ENCODE results near the gene RFPL3.
"Not testable (repeated sequence)": the region's sequence is repeated elsewhere in the genome, so short reads cannot be mapped to it uniquely, and the experiment has no call there.

RFPL3 gene

DNA sequence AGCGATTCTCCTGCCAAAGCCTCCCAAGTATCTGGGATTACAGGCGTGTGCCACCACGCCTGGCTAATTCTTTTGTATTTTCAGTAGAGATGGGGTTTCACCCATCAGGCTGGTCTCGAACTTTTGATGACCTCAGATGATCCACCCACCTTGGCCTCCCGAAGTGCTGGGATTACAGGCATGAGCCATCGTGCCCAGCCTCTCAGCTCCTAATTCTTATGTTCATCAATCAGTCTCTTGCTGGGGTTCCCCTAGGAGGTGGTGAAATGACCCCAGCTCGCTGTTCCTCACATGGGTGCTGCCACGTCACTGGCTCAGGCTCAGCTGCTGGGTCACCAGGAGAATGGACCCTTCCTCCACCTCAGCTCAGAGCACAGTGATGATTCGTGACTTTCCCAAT is at the start of gene RFPL3:
Gene RFPL3, plus strand, starts transcription at position 301 of the 400 bp plus-strand sequence. CDS start 205 bp downstream, outside the sequence.
- not testable (repeated sequence) for DNase-seq

DNA sequence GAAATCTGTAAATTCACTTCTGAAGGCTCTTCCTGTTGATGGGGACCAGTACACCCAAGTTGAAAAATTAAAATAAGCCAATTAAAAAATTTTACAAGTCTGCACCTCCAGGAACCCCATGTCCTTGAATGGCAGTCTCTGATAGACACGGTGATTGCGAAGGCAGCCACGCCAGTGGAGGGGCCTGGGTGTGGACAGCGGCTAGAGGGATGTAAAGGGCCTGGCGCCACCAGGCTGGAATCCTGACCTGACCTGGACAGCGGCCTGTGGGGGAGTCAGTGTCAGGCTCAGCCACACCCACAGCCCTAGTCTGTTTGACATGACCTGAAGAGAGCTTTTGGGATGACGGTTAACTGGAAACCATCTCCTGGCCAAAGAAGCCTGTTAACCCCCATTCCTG is 49.5 kb upstream of the RFPL3 start:
- no peak for DNase-seq

DNA sequence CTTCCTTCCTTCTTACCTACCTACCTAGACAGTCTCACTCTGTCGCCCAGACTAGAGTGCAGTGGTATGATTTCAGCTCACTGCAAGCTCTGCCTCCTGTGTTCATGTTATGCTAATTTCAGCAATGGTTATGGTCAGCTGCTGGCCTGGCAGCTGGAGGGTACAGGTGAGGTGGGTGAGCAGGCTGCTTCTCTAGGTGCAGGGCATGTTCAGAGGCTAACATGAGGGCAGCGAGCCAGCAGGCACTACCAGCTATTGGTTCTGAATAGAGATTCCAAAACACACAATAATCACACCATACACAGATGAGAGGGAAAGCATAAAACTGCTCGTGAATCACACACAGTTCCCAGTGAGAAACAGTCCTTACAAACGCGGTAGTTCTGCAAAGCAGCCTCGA is 48.7 kb upstream of the RFPL3 start:
- no peak for DNase-seq

DNA sequence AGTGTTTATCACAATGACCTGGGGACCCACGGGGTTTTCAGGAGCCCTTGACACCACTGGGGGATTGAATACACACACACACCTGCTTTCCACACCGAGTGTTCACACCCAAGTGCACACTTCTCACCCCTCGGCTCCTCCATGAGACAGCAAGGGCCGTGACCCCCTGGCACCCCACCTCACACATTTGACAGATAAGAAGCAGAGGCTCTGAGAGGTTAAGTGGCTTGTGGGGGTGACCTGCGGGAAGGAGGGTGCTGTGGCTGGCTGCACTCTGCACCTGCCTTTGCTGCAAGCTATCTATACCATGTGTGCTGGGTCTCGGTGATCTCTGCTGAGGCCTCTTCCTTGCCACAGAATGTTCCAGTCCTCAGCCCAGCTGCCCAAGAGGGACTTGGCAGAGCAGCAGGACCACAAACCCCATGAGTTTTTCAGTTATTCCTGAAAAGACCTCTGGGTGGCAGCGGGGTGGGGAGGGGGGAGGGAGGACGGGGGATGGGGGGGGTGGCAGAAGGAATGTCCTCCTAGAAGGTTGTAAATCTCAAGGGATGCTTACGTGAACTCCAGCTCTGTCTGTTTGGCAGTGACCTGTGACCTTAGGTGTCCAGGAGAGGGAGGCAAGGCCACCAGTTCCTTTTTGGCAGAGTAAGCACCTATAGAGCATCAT is 47.9 kb upstream of the RFPL3 start:
- DNase-seq = no peak

DNA sequence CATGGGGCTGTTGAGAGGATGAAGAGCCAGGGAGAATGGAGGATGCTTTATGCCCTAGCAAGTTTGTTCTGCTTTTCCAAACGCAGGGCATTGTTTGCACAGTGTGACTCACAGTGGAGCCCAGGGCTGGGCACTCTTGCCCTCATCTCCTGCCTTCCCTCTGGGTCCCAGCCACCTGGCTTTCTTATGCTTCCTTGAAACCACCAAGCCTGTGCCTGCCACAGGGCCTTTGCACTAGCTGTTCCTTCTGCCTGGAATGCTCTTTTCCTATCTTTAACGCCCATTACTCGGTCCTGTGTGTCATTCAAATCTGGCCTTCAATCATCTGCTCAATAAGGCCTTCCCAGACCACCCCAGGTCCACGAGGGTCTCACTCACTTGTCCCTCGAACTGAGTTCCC is 46.9 kb upstream of the RFPL3 start:
- DNase-seq = no peak

DNA sequence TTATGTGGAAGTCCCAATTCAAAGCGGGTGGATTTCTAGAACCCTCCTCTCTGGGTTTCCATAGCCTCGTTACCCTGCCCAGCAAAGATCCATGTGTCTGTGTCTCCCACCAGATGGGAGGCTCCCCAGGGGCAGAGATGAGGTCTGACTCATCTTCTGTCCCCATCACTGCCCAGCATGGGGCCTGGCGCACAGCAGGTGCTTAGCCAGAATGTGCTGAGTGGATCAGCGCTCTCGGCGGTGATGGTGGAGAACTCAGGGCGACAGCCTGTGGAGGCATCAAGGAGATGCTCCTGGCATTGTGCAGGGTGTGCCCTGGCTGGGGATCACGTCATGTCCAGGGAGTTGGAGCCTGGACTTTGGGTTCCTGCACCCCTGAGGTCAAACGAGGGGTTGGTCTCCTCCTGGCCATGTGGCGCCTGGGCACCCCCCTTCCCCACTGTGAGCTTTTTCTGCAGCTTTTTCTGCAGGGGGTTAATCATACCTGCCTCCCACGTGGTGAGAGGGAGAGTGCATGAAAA is 46.1 kb upstream of the RFPL3 start:
- no peak for DNase-seq

DNA sequence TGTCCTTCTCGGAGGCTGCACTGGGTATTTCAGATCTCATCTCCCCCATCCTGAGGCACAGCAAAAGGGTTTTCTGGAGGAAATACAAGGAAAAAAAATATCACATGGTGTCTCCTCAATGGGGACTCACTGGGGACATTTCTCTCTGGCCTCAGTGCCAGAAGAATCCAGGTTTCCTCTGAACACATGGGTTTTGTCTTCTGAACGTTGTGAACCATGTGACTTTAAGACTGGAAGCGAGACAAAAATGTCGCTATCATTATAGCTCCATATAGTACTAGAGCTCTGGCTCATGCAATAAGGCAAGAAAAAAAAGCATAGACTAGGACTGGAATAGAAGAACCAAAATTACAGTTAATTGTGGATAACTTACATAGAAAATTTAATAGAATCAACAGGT is 44.9 kb upstream of the RFPL3 start:
- no peak for DNase-seq

DNA sequence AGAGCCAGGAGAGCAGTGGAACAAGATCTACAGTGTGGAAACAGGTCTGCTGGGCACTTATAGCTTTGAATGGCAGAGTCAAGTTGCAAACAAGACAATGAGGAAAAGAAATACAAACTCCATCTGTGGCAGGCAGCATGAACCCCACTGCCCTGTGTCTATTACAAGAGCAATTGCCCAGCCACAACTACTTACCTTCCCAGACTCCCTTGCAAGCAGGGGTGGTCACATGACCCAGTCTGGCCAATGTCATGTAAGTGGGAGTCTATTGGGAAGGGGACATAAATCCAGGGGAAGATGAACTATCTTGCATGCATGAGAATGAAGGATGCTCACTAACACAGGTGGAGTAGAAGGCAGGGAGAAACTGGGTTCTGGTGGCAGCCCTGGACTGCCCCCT is 44.1 kb upstream of the RFPL3 start:
- no peak for DNase-seq

DNA sequence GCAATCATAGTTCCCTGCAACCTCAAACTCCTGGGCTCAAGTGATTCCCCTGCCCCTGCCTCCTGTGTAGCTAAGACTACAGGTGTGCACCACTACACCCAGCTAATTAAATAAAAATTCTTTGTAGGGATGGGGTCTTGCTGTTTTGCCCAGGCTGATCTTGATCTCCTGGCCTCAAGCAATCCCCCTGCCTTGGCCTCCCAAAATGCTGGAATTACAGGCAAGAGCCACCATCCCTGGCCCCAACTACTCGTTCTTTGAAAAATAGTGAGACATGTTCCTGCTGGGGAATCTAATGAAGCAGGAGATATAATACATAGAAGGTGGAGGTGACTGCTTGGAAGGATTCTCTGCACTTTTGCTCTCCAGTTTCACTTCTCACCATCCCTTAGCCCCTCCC is 40.1 kb upstream of the RFPL3 start:
- no peak for DNase-seq

DNA sequence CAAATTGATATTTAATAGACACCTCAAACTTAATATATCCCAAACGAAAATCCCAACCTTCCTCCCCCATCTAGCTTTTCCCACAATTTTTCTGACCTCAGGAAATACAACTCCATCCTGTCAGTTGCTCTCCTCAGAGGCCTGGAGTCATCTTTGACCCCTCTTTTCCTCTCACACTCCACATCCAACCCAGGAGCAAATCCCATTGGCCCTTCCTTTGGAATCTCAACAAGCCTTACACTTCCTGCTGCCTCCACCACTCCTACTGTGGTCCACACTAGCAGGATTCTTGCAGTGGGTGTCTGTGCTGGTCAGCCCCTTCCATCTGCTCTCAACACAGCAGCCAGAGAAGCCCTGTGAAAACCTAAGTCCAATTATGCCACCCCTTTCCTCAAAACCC is 39.3 kb upstream of the RFPL3 start:
- DNase-seq = no peak

DNA sequence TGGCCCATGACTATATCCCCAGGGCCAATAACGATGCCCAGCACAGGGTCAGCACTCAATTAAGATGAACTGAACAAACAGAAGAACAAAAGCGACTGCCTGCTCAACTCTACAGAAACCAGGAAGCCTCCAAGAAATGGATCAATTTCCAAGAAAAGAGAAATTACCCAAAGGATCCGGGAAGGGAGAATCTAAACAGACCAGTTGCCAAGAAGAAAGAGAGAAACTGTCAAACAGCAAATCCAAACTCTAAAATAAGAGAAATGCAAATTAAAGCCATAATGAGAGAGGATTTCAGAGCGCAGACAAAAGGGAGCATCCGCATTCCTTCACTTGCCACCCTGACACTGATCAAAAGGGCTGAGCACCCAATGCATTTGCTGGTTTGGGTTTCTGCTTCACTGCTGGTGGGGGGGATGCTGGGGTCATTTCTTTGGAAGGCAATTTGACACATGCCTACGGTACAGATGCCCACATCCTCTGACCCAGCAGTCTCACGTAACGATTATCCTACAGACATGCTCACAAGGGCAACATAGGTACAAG is 37.7 kb upstream of the RFPL3 start:
- no peak for DNase-seq

DNA sequence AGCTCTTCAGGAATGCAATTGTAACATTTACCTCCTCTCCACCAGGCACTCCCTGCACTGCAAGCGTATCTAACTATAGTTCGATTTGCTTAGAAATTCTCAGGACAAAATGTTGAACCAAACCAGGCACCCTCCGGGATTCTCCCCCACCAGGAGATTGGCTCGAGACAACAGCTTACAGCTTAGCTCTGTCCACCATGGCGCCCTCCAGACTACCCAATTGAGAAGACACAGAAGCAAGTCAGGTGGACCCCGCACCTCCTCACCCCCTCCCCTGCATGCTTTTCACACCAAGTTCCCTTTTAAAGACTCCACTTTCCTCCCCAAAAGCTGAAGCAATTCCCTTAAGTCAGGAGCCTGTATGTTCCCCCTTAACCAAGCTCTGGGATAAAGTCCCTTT is 34.7 kb upstream of the RFPL3 start:
- no peak for DNase-seq

DNA sequence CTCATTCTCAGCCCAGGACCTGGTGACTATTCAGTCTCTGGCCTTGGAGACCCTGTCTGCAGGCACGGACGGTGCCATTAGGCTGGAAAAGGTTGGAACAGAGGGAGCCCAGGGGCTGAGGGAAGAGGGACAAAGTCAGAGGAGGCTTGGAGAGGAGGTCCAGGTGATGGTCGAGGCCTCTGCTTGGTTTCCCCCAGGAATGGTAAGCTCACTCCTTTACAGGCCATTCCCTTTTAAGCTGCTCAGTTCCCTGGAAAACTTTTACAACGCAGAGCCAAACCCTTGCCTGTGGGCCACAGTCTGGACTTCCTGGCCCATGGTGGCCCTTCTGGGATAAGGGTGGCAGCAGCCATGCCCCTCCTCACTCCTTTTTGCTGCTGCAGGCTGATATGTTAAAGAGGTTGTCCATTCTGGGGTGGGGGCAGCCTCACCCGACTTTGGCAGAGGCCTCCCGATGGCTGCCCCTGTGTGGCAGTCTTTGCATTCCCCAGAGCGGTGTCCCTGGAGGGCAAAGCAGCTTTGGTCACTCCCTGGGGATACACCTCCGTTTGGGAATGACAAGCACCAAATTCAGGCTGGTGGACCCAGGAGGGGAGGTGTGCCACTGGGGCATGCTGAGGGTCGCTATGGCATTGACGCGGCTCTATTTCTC is 34.0 kb upstream of the RFPL3 start:
- no peak for DNase-seq

DNA sequence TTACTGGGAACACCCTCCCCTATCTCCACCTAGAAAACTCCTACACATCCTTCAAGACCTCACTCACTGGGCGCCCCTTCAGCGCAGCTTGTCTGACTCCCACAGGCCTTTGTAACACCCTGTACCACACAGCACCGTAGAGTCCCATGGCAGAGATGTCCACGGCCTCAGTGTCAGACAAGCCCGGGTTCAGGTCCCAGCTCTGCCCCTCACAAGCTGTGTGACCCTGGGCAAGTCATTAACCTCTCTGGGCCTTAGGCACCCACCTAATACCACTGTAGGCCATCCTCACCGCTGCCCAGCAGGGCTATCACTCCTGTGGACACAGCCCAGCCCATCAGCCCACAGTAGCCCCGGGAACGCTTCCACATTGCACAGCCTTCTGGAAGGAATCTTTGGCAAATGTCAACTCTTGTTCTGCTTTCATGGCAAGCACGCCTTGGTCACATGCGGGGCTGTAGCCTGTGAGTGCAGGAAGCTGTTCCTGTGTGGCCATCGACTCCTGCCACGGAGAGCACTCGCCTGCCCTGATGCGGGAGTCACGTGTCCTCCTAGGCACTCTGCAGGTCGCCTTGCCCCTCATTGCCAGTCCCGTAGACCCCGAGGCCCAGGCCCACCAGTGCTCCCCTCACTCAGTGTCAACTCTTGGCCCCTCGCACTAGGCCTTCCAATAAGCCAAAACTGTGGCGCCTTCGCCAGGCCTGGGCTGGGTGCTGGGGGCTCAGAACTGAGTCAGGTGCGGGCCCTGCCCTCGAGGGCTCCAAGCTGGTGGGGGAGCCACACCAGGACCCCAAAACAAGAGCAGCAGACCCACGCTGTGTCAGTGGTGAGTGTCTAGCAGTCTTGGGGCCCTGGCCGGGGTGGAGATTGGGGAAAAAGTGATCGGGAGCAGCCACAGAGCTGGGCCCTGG is 32.9 kb upstream of the RFPL3 start:
- DNase-seq = no peak

DNA sequence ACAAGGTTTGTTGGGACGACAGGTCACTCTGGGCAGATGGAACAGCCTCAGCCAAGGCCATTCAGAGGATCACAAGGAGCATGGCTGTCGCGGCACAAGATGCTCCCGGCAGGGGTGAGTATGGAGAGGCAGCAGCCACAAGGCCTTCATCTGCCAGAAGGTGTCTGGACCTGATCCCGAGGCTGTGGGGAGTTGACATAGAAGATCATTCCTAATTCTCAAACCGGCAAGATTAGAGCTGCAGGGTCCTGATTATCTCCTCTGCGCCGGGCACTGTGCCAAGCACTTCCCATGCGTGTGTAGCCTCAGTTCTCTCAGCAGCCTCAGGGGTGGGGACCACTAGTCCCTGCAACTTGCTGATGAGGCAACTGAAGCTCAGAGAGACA is 32.3 kb upstream of the RFPL3 start:
- DNase-seq = no peak

DNA sequence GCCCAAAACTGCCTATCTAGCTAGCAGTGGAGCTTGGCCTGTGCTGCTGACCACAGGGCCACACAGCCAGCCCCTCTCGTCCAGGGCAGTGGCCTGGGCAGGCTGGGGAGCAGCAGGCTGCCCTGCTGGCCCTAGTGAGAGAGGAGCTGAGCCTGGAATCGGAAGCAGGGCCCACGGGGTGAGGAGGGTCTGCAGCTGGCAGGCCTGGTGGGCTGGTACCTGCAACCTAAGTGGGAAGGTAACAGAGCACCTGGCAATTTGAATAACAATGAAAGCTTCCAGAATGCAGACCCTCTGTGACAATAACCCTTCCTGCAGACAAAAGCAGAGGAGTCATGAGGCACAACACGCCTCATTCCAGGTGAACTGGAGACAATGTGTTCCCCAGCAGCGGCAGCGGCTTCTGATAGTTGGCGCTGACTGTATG is 31.8 kb upstream of the RFPL3 start:
- no peak for DNase-seq

DNA sequence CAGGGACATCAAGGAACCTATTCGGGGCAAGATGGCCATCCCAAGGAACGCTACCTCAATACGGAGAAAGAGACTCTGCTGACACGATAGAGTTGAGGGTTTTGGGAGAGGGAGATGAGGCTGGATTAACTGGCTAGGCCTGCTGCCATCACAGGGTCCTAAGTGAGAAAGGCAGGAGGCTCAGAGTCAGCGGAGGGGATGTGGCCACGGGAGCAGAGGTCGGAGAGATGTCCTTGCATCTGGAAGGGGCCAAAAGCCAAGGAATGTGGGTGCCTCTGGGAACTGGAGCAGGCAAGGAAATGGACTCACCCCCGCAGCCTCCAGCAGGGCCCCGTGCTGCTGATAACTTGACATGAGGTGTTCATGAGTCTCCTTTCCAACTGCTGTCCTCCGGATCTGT is 31.0 kb upstream of the RFPL3 start:
- no peak for DNase-seq

DNA sequence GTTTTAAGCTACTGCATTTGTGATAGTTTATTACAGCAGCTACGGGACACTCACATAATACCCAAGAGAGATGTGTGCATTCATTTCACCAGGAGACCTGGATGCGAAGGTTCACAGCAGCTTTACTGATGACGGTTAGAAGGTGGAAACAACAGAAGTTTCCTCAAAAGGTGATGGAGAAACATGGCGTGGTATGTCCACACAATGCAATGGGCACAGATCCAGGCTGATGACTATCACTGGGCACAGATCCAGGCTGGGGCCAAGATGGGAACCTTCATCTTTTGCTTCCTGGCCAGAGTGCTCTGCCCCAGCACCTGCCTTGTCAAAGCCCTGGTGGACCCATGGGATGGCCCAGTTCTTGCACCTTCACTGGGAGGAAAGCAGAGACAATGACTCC is 30.6 kb upstream of the RFPL3 start:
- no peak for DNase-seq

DNA sequence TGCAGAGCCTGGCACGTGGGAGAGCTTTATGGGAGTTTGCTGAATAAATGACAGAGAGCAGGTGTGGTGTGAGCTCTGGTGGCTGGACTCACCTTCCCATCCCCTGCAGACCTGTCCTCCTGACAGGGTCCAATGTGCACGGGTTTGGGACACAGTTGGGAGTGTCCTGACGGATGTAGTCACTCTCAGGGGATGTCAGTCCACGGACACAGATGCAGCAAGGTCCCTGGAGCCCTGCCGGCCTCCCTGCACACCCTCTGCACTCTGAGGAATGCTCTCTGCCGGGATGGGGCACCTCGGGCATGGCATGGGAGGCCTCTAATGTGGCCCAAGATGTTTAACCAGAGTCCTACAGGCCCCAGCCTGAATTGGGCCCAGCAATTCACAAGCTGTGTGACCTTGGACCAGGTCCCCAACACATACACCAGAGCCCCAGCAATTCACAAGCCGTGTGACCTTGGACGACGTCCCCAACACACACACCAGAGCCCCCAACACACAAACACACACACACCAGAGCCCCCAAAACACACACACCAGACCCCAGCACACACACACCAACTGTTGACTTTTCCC is 30.0 kb upstream of the RFPL3 start:
- no peak for DNase-seq

DNA sequence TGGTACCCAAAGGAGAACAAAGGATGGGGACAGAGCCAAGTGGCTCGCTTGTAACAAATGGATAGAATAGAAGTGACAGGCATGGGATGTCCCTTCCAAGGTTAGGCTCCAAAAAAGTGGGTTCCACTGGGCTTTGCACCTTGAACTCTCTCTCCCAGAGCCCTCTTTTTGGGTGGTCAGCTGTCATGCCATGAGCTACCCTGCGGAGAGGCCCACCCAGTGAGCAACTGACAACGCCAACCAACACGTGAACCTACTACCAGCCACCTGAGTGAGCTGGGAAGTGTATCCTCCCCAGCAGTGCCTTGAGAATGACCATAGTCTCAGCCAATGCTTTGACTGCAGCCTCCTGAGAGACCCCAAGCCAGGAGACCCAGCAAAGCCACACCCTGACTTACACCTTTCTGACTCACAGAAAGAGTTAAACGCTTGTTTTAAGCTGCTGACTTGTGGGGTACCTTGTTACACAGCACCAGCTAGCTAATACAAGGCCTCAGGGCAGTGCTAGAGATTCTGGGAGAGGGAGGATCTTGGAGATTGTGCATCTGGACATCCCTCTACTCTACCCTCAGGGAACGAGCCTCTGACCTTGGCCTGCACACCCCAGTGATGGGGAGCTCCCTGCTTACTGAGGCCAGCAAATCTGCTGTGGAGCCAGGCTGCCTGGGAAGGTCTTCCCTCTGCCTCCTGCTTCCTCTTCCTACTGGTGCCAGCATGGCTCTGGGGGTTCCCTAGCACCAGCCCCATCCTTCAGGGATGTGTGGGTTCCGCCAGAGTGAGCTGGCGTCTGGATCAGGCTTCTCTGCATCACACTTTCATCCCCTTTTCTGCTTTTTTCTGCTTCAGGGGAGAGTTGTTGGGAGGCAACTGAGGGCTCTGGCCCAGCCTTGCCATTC is 29.1 kb upstream of the RFPL3 start:
- no peak for DNase-seq

DNA sequence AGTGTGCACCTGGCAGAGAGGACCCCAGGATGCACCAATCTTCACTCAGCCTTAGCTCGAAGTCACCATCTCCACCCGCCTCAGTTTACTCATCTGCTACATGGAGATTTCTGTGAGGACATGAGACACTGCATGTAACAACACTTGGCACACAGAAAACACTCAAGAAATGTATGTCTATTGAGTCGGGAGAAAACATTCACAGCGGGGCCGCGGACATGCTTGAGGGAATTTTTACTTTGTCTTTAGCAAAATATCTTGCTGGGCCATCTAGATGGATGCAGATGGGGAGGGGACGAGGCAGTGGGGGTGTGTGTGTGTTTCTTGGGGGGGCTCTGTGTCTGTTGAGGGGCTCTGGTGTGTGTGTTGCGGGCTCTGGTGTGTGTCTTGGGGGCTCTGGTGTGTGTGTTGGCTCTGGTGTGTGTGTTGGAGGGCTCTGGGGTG is 28.4 kb upstream of the RFPL3 start:
- DNase-seq = no peak
